Glomerular endothelial cell (primary cell): ENCODE measurements around the gene FN1. TPM values are rescaled to one million over a fixed set of nuclear protein-coding genes. Genes with fewer than 3 reads are reported as not detected.

Experiments used
- DNase-seq: peaks from one replicate; pipeline ENCODE4 v3.0.0-alpha.2; 2011; ENCODE audit warnings: low read depth, low spot score; ENCODE audit errors: extremely low read depth
- total RNA-seq: library from RNA; depleted of rRNA; stranded (reverse); fragments of >200 nt; gene quantifications from 2 replicates; pipeline ENCODE4 v1.2.3, GENCODE V29; 2015

FN1 gene
- 4,949 and 8,511 TPM in 2 replicates for total RNA-seq

DNA sequence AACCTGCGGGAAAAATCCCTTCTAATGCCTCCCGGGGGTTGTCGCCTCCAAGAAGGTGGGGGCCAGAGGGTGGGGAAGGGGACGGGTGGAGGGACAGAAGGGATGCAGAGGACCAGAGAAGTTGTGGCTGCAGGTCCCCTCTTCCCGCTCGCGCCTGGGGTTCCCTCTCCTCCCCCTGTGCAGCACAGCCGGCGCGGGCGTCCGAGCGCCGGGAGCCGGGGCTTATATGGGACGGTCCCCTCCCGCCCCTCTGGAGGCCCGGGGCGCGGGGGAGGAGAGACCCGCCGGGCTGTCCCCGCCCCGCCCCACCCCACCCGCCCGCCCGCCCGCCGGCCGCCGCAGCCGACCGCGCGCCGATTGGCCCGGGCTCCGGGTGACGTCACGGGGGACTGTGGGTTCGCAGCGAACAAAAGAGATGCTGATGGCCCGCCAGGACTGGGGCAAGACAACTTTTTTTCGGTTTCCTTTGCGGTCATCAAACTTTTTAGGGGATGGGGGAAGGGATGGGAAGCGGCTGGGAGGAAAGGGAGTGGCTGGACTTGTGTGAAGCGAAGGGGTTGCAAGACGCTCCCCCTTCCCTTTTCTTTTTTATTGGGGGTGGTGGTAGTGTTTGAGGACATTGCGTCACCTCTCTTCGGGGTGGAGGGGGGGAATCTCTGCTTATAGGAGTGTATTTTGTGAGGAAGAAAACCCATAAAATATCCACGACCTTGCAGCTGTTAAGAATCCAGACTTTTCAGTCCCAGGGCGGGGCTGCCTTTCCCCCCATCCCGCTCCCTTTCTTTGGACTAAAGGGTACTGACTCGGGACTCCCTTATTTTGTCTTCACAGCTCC lies at the start of gene FN1:
Gene FN1, minus strand, starts transcription at position 199 of the 835 bp plus-strand sequence. CDS start 266 bp downstream, outside the sequence.
- peak; percentile 87 for DNase-seq

DNA sequence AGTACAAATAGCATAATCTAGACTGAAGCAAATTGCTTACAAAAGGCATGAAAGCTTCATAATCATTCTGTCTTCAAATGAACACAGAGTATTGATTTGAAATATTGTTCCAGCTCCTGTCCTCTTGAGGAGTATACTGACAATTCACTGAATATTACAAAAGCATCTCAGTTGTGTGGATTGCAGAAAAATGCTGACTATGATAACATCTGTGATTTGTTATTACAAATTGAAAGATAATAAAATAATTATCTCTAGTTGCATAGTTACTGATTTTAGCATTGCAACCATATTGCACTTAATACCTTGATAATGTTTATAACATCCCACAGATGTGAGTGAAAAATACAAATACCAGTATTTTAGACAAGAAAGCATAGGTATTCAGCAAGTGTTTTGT lies 49.2 kb upstream of the FN1 start:
- DNase-seq: no peak

DNA sequence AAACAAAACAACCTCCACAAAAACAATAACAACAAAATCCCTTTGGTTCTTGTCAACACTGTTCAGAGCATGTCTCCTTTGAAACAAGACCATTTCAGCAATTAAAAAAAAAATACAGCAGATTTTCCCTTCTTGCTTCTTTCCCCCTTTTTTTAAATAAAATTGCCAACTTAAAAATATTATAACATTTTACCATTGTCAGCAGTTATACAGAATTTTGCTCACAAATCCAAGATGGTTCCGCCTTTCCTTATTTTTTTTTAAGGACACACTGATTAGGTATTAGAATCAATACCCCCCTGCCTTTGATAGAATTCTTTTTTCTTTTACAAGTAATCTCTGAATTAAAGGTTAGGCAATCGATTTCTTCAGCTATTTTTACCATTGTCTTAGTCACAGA lies 48.7 kb upstream of the FN1 start:
- no peak for DNase-seq

DNA sequence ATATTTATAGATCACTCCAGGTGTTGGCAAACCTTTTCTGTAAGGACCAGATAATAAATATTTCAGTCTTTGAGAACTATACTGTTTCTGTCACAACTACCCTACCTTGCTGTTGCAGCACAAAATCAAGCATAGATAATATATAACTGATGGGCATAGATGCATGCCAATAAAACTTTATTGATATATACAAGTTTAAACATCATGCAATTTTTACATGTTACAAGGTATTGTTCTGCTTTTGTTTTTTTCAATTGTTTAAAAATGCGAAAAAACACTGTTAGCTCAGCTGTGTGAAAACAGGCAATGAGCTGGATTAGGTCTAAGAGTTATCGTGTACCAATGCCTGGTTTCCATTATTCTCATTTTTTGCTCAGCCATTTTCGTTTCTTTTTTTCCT lies 47.6 kb upstream of the FN1 start:
- DNase-seq: no peak

DNA sequence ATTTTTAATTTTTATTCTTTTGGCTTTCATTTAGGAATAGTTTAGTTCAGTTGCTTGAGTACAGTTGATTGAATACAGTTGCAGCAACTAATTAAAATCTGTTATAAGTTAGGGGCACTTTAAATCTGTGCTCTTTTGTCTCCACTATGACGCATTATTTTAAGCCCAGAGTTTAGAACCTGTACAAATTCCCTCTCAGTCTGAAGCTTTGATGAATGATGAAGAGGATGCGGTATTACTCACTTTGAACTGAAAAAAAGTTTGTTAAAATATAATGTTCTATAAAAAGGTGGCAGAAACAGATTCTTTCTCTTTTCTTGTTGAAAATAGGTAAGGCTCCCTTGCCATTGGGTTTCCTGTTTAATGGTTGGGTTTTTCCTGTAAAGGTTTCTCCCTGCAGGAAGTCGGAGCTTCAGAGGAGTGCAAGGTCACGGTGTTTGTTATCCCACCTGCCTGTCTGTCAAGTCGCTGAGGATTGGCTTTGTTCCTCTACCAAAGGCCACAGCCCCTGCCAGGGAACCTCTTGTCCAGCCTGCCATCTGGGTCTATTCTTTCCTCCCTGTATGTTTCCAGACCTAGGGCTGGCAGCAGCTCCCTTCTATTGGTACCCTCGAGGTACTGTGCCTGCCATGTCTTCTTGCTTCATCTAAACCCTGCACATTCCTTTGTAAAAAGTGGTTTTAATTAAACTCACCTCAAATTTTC lies 43.8 kb upstream of the FN1 start:
- no peak for DNase-seq

DNA sequence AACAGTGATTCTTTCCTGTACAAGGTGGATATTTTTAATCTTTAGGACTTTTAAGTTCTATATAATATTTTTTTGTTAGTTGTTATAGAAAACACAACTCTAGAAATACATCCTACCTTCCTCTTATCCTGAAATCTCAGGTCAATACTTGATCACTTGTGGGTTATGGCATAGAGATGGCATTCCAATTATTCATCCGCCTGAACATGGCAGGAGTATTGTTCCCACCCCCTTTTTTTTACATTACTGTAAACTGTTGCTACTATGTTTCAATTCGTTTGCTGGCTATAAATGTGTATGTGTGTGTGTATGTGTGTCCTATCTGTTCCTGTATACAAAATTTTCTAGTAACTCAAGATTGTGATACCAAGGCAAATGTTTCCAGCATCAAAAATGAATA lies 43.3 kb upstream of the FN1 start:
- no peak for DNase-seq

DNA sequence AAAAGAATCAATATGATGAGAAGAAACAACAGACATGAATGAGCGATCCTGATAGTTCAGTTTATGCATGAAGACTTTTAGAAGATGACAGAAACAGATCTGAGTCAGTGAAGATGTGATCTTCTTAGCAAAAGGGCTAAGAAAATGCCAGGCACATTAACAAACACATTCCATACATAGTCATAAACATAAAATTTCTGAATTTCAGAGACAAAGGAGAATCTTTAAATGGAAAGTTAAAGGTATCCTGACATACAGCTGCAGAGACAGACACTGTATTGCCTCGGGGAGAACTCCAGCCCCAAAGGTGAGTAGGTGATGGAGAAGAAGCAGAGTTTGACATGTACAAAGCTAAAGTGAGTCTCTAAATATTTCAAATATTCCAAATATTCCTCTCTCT lies 40.6 kb upstream of the FN1 start:
- DNase-seq: no peak

DNA sequence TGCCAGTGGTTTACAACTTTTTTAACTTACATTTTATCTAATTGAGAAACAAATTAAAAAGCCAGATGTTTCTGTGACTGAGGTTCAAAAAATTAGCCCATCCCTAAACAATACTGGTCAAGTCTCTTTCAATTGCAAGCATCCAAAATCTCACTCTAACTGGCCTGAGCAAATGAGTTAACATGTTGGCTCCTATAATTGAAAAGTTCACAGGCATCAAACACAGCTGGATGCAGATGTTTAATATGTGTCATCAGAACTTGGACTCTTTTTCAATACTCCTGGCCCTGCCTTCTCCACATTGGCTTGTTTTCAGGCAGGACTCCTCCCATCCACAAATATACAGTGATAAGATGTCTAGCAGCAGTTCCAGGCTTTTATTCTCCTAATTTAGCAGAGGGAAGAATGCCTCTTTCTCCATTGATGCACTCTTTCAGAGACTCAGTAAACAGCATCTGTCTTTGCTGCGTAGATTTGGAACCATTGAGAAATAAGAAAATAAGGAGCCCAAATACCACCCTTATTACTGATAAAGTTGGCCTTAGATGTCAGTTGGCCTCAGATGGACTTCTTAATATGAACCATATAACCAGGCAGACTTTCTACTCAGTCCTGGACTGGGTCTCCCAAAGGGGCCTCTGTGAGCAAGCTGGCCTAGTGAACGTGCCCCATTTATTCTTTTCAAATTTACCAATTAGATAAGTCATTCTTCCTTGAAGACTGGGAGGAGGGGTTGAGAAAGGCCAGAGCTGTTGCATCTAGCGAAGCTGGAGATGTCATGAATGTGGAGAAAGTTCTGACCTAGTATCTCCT lies 30.4 kb upstream of the FN1 start:
- DNase-seq: no peak

DNA sequence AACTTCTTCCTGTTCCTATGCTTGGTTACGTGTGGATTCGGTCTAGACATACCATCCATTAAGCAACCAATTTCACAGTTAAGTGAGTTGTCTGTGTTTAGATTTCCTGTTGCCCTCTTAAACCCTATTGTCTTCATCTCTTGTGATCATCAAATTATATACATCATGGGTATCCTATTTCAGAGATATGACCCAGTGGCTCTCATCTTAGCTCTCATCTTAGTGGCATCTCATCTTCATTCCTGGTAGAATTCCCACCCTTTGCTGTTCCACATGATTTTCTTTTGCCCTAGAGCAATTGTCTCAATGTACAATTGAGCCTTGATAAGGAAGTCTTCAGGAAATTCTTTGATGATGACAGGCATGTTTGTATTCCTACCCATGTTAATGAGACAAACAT lies 29.4 kb upstream of the FN1 start:
- no peak for DNase-seq

DNA sequence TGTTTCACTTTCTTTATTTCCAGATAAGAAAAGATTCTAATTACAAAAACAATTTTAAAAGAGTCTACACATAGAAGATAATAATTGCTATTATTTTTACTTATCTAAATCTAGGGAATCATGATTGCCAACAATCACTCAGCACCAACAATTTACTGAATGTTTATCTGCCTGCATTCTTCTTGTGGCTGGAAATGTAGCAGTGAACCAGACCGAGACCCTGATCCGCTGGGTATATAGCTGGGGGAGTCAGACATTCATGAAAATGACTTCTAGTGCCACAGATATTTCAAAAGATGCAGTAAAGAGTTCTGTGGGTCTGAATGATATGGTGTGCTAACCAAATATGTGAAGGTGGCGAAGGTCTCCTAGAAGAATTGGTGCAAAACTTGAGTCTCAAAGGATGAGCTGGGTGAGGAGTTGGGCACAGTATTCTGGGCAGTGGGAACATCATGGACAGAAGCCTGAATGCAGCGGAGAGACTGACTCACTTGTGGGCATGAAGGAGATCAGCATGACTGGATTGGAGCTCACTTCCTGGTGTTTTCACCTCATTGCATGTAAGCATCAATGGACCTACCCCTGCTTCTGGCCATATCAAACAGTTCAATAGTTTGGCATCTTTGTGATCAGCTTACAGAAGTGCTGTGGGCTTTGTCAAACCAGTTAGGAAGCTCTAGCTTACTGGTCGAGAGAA lies 26.1 kb upstream of the FN1 start:
- no peak for DNase-seq

DNA sequence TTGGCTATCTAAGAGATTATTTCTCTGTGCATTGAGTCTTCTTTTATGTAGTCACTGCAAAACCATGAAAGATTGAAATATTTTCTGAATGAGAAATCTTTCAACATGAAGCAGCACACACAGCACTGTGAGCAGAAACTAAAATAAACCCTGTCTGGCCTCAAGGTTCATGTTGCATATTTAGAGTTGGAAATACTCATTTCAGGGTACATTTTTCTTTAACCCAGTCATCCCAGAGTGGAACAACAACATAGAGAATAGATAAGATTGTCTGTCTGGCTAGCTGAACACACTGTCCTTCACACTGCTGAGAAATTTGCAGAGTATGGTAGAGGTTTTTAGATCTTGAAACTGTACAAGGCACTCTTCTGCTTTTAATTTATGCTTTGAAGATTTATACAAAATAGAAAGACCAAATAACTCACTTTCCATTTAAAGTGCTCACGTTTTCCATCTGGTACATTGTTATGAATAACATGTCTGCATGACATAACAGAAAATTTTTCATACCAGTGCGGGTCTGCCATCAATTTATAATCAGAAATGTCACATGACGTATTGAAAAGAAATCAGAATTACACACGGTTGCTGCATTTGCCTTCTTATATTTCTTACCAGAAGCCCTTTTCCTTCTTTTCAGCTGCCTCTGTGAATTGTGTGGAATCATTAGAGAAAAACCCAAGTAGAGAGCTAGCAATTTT lies 25.0 kb upstream of the FN1 start:
- DNase-seq: no peak

DNA sequence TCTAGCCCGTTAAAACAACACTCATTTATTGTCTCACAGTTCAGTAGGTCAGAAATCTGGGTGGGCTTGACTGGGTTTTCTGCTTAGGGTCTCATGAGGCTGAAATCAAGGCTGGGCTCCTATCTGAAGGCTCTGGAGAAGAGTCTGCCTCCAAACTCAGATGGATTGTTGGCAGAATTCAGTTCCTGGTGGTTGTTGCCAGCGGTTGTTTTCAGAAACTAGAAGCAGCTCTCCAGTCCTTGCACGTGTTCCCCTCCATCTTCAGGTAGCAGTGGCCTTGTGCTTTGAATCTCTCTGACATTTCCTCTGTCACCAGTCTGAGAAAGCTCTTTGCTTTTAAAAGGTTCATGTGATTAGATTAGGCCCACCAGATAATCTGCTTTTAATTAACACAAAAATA lies 20.1 kb upstream of the FN1 start:
- DNase-seq: no peak

DNA sequence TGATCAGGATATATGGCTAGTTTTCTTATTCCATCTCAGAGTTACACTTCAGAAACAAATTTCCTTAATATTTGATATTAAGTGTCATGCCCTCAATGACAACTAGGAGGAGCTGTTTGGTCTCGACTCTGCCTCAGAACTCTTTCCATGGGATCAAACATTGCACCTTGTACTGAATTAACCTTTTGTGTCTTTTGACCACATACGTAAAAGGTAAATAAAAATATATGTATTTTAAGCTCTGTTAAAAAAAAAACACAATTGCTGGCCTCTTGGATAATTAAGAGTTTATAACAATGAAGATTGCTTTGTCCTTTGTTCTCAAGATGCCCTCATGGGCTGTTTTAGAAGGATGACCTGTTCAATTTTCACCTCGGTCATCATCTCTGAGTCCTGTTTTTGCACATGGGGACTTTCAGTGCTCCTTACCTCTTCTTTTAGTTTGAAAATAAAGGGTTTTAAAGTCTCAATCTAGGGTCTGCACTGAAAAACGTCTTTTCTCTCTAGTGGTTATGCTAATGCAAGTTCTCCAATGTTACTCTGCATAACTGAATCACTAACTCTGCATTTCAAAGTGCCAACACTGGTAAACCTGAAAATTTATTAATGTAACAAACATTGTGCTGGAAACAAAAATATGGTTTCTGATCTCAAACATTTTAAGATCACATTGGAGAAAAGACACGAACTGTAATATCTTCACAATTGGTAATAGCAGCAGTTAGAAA lies 18.8 kb upstream of the FN1 start:
- DNase-seq: no peak

DNA sequence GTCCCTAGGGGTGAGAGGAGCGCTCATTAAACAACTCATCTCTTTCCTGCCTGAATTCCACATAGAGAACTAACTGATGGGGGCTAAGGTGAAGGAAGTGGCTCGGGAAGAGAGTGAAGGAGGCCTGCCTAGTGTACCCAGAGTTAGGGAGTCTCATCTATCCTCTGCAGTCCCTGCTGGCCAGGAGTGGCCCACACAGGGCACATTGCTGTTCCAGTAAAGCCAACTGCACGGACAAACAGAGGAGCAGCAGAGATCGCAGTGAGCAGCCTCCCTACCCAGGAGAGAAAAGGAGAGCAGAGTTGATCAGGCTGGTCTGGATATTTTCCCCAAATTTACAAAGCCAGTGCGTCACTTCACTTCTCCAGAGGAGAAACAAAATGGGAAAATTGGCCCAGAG lies 16.9 kb upstream of the FN1 start:
- no peak for DNase-seq

DNA sequence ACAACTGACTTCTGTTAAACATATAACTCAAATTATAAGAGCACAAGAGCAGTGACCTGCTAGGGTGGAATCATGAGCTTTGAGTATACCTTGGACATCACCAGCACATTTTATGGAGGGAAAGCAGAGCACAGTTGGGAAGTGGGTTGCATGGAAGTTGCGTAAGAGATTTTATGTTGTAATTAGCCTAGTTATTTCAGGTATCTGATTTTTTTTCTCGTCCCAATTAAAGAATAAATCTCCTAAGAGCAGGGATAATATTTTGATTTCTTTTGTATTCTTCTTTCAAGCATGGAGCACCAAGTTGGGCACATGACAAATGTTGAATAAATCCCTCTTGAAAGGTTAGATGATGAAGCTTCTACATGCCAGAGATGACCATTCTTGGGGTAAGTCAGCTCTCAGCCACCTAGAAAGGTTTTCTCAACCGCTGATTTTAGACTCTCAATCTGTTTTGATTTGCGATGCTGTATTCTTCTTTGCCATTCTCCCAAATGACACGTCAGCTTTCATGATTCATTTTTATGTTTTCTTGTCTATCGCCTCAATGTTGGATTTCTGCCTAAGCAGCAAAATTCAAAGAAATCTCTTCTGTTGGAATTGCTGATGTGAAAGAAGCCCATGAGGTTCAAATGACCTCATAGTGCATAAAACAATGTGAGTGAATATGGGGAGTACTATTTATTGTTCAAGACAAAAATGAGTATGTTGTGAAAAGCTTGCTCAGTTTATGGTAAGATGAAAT lies 15.3 kb upstream of the FN1 start:
- no peak for DNase-seq

DNA sequence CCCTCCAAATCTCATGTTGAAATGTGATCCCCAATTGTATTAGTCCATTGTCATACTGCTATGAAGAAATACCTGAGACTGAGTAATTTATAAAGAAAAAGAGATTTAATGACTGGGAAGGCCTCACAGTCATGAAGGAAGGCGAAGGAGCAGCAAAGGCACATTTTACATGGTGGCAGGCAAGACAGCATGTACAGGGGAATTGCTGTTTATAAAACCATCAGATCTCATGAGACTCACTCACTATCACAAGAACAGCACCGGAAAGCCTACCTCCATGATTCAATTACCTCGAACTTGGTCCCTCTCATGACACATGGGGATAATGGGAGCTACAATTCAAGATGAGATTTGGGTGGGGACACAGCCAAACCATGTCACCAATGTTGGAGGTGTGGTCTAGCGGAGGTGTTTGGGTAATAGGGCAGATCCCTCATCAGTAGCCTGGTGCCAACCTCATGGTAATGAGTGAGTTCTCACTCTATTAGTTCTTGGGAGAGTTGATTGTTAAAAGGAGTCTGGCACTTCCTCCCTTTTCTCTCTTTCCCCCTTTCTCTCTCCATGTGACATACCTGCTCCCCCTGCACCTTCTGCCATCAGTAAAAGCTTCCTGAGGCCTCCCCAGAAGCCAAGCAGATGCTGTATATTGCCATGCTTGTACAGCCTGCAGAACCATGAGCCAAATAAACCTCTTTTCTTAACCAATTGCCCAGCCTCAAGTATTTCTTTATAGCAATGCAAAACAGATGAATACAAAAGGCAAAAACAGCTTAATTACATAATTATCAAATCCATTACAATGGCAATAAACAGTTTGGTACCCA lies 14.5 kb upstream of the FN1 start:
- no peak for DNase-seq

DNA sequence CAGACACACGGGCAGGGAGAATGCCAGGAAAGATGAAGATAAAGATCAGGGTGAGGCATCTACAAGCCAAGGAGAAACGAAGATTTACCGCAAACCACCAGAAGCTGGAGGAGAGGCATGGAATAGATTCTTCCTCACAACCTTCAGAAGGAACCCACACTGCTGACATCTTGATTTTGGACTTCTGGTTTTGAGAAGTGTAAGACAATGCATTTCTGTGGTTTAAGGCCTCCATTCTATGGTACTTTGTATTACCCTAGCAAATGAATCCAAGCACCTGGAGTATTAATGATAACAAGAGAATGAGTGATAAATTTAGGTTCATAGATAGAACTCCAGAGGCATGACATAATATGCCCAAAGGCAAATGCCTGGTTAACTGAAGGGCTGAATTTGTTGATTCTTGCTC lies 11.8 kb upstream of the FN1 start:
- no peak for DNase-seq

DNA sequence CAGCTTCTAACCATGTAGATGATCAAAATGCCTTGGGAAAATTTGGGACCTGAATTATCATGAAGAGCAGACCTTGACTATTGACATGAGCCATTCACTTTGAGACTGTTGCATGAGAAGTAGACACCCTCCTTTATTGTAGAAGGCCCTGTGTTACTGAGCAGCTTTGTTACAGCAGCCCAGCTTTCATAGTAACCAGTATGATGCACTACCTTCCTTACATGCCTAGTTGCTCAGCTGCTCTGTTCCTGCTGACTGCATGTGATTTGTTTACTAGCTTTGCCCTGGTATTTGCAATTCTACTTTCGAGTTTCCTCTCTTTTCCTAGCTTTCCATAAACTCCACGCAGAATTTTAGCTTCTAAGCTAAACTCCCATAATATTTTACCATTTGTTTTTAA lies 11.2 kb upstream of the FN1 start:
- DNase-seq: no peak
